IPS DF 6.9 (cell line): ENCODE measurements around the gene ASMTL.
"Not testable (repeated sequence)": the region's sequence is repeated elsewhere in the genome, so short reads cannot be mapped to it uniquely, and the experiment has no call there.

Experiments
- DNase-seq: peaks from one replicate; pipeline ENCODE4 v3.0.0-alpha.2; 2013; ENCODE audit warnings: low read depth, low spot score
- H3K27ac ChIP-seq: one replicate; pipeline ENCODE4 v1.5.1; 2013; ENCODE audit warnings: low read length, control low read depth
- H3K27me3 ChIP-seq: 2 replicates; pipeline ENCODE4 v1.6.1; 2013; ENCODE audit warnings: mild to moderate bottlenecking, low read length; ENCODE audit not compliant: control insufficient read depth, insufficient read depth
- H3K36me3 ChIP-seq: 2 replicates; pipeline ENCODE4 v1.6.1; 2013; ENCODE audit warnings: low read length; ENCODE audit not compliant: control insufficient read depth, insufficient read depth
- H3K4me1 ChIP-seq: 2 replicates; pipeline ENCODE4 v1.6.1; 2013; ENCODE audit warnings: low read length; ENCODE audit not compliant: control insufficient read depth, insufficient read depth
- H3K4me3 ChIP-seq: 2 replicates; pipeline ENCODE4 v1.5.1; 2013; ENCODE audit warnings: mild to moderate bottlenecking, low read length
- H3K9me3 ChIP-seq: 2 replicates; pipeline ENCODE4 v1.6.1; 2013; ENCODE audit warnings: low read length, inconsistent platforms; ENCODE audit not compliant: control insufficient read depth, insufficient read depth
- WGBS: extraction: QIAGEN DNeasy Blood & Tissue Kit; methylation state at CpG from one replicate; pipeline ENCODE4 v1.1.7; 2013; ENCODE audit warnings: mixed read lengths, missing lambda C conversion rate; ENCODE audit not compliant: insufficient read length, insufficient coverage; 5-methylcytosine and 5-hydroxymethylcytosine counted together

ASMTL gene

DNA sequence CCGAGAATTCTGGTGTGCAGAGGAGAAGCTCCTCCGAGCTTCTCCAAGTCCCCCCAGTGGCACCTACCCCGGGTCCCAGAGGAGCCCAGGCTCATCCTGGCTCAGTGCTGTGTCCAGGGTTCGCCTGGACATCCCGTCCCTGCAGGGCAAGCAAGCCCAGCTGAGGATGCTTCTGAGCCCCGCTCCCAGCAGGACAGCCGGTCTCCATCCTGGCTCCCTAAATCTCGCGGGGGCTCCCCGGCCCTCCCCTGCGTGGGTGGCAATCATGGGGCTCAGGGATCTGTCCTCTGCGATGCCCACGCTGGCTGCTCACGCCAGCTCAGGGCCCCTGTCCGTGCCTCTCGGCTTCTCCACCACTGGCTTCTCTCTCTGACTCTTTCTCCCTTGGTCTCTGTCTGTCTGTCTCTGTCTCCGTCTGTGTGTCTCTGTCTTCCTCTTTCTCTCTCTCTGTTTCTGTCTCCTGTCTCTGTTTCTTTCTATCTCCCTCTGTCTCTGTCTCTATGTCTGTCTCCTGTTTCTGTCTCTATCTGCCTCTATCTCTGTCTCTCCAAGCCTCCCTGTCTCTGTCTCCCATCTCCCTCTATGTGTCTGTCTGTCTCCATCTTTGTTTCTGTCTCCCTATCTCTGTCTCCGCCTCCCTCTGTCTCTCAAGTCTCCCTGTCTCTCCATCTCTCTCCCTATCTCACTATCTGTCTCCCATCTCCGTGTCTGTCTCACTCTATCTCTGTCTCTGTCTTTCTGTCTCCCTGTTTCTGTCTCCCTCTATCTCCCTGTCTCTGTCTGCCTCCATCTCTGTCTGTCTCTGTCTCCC is 33.0 kb downstream of the ASMTL start:
- Histone ChIP-seq H3K27me3 (no peaks in the 10 kb centered on the region), H3K4me1 (no peaks in the 10 kb centered on the region), H3K27ac (no peak overlapping the region), H3K9me3 (no peaks in the 10 kb centered on the region), H3K4me3 (no peak overlapping the region), H3K36me3 (peaks cover 60% of the 10 kb centered on the region)
- WGBS: no CpG with 5 or more reads among the region's 19 CpGs
- no peak for DNase-seq

DNA sequence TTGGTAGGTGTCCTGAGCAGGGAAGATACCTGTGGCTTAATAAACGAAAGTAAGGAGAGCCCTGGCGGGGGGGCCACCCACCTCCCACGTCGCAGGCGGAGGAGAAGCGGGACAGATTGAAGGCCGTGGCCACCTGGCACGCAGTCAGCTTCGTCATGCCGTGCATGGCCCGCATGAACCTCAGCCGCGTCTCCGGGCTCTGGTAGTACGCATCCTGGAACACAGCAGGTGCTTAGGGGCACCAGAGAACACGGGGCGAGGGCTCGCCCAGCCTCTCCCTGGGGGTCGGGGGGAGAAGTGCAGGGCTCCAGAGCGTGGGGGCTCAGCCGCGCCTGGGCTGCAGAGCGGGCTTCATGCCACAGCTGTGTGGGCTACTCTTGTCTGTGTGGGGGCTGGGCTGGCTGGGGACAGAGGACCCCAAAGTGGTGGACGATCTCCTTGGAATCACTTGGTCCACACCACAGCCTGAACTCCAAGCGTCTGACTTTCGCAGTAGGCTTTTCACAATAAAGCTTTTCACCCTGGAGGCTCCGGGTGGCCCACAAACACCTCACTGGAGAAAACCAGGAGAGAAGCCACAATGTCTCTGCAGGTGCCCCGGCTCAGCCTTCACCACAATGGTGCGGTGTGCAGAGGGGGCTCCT is 33.7 kb downstream of the ASMTL start:
- no peak for DNase-seq
- no peaks in the 10 kb centered on the region for H3K9me3 ChIP-seq
- no peak overlapping the region for H3K27ac ChIP-seq
- peaks cover 61% of the 10 kb centered on the region for H3K36me3 ChIP-seq
- H3K4me1 ChIP-seq: no peaks in the 10 kb centered on the region
- H3K4me3 ChIP-seq: no peak overlapping the region
- no peaks in the 10 kb centered on the region for H3K27me3 ChIP-seq
- WGBS: no CpG with 5 or more reads among the region's 29 CpGs

DNA sequence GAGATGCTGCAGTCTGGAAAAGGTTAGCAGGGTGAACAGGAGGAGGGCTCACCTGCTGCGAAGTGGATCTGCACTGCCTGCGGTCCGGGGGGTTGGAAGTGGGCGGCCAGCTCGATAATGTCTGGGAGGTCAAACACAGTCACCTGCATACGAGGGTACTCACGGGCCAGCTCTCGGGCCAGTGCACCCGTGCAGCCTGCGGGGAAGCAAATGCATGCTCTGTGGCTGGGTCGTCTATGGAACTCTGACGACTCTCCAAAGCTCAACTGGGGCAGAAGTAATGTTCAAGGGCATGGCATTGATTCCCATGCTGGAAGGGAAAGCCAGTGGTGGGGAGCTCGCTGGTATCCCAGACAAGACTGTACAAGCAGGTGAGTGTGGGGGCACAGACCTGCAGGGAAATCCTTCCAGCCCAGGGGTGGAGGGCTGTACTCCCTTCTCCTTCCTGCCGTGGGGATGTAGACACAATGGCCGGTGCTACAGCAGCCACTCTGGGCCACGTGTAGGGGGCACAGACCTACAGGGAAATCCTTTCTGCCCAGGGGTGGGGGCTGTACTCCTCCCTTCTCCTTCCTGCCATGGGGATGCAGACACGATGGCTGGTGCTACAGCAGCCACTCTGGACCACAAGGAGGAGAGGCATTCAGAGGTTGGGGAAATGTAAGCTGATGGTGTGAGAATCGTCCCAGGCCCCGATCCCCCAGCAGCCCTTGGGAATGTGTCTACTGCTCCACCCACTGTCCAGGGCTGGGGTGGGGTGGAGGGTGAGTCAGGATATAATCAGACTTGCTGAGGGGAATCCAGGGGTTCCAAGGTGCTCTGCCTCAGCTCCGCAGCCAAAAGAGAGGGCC is 34.6 kb downstream of the ASMTL start:
- Histone ChIP-seq H3K27me3 (no peaks in the 10 kb centered on the region), H3K4me3 (no peak overlapping the region), H3K27ac (no peak overlapping the region), H3K36me3 (peaks cover 54% of the 10 kb centered on the region), H3K9me3 (no peaks in the 10 kb centered on the region), H3K4me1 (no peaks in the 10 kb centered on the region)
- WGBS: no CpG with 5 or more reads among the region's 20 CpGs
- DNase-seq: no peak

DNA sequence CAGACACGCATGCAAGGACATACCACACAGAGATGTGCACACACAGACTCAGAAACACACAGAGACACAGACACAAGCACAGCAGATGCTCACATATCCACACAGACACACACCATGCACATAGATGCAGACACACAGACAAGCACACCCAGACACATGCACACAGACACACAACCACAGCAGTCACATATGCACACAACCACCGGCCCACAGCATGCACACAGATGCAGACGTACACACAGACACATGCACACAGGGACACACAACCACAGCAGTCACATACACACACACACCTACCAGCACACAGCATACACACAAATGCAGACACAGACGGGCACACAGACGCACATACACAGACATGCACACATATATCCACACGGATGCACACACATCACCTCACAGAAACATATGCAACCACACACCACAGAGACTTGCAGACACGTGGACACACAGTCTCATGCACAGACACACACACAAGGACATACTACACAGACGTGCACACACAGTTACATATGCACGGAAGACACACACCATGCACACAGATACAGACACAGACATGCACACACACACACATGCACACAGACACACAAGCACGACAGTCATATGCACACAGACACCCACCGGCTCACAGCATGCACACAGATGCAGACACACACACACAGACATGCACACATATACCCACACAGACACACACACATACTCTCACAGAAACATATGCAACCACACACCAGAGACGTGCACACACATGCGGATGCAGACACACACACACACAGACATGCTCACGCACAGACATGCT is 35.5 kb downstream of the ASMTL start:
- Histone ChIP-seq H3K4me3 (no peak overlapping the region), H3K27me3 (no peaks in the 10 kb centered on the region), H3K4me1 (no peaks in the 10 kb centered on the region), H3K9me3 (no peaks in the 10 kb centered on the region), H3K27ac (no peak overlapping the region), H3K36me3 (peaks cover 52% of the 10 kb centered on the region)
- WGBS: no CpG with 5 or more reads among the region's 14 CpGs
- no peak for DNase-seq

DNA sequence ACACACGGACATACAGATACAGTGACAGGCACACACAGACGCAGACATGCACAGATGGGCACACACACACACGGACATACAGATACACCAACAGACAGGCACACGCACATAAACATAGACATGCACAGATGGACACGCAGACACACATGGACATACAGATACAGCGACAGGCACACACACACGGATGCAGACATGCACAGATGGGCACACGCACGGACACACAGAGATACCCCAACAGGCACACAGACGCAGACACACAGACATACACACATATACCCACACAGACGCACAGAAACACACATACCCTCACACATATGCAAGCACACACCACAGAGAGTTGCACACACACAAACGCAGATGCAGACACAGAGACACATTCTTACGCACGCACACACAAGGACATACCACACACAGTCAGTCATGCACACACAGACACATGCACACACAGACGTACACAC is 36.4 kb downstream of the ASMTL start:
- WGBS: no CpG with 5 or more reads among the region's 15 CpGs
- H3K27me3 ChIP-seq: no peaks in the 10 kb centered on the region
- no peaks in the 10 kb centered on the region for H3K9me3 ChIP-seq
- no peak overlapping the region for H3K4me3 ChIP-seq
- no peak for DNase-seq
- H3K4me1 ChIP-seq: no peaks in the 10 kb centered on the region
- peaks cover 47% of the 10 kb centered on the region for H3K36me3 ChIP-seq
- no peak overlapping the region for H3K27ac ChIP-seq

DNA sequence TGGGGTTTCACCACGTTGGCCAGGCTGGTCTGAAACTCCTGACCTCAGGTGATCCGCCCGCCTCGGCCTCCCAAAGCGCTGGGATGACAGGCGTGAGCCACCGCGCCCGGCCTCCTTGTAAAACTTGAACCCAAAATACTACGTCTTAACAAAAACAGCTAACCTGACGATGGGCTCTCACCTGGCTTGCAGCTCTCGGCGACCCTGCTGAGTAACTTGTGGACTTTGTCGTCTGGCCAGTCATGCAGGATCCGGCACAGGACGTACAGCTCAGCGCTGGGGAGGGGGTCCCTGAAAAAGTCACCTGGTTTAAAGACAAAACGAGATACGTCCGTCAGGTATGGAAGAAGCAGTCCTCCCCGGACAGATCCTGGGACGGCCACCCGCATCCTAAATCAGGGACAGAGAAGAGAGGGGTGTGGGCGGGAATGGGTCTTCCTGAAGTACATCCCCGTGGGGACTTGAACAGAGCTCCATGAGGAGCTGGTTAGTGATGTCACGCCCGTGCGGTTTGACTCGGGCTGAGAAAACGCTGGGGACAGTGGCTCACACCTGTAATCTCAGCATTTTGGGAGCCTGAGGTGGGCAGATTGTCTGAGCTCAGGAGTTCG is 40.1 kb downstream of the ASMTL start:
- Histone ChIP-seq H3K36me3 (peaks cover 35% of the 10 kb centered on the region), H3K9me3 (no peaks in the 10 kb centered on the region), H3K27me3 (no peaks in the 10 kb centered on the region), H3K27ac (no peak overlapping the region), H3K4me3 (no peak overlapping the region), H3K4me1 (no peaks in the 10 kb centered on the region)
- WGBS: no CpG with 5 or more reads among the region's 31 CpGs
- DNase-seq: no peak

DNA sequence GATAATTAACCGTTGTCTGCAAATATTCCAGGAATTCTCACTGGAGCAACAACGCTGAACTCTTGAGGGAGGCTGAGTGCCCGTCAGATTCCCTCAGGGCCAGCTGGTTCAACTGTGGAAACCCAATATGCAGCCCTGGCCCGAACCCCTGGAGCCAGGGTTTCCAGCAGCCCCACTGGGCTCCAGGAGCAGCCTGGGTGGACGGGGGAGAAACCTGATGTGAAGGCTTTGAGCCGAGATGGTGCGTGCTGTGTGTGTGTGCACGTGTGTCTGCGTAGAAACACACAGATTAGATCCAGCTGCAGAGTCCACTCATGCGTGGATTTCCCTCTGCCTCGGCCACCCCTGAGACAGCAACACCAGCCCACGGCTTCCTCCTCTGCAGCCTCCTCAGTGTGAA is 41.4 kb downstream of the ASMTL start:
- peaks cover 30% of the 10 kb centered on the region for H3K36me3 ChIP-seq
- H3K27ac ChIP-seq: no peak overlapping the region
- H3K27me3 ChIP-seq: no peaks in the 10 kb centered on the region
- H3K4me3 ChIP-seq: no peak overlapping the region
- H3K4me1 ChIP-seq: no peaks in the 10 kb centered on the region
- no peak for DNase-seq
- no CpG with 5 or more reads among the region's 12 CpGs for WGBS
- H3K9me3 ChIP-seq: no peaks in the 10 kb centered on the region

DNA sequence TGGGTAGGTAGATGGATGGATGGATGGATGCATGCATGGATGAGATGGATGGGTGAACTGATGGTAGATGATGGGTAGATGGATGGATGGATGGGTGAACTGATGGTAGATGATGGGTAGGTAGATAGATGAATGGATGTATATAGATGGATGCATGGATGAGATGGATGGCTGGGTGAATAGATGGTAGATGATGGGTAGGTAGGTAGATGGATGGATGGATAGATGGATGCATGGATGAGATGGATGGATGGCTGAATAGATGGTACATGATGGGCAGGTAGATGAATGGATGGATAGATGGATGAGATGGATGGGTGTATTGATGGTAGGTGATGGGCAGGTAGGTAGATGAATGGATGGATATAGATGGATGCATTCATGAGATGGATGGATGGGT is 45.7 kb downstream of the ASMTL start:
- H3K27ac ChIP-seq: no peak overlapping the region
- H3K27me3 ChIP-seq: no peaks in the 10 kb centered on the region
- no peaks in the 10 kb centered on the region for H3K9me3 ChIP-seq
- DNase-seq: no peak
- no peak overlapping the region for H3K4me3 ChIP-seq
- peaks cover 46% of the 10 kb centered on the region for H3K36me3 ChIP-seq
- H3K4me1 ChIP-seq: no peaks in the 10 kb centered on the region

DNA sequence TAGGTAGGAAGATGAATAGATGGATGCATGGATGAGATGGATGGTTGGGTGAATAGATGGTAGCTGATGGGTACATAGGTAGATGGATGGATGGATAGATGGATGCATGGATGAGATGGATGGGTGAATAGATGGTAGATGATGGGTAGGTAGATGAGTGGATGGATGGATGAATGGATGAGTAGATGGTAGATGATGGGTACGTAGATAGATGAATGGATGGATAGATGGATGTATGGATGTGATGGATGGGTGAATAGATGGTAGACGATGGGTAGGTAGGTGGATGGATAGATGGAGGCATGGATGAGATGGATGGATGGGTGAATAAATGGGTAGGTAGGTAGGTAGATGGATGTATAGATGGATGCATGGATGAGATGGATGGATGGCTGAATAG is 46.9 kb downstream of the ASMTL start:
- H3K9me3 ChIP-seq, H3K27ac ChIP-seq, H3K27me3 ChIP-seq, H3K4me1 ChIP-seq, DNase-seq, H3K4me3 ChIP-seq: not testable (repeated sequence)
- H3K36me3 ChIP-seq: peaks cover 44% of the 10 kb centered on the region
- 100% methylated on average over 2 of the region's 2 CpGs for WGBS
